HEK293T (cell line): Measurements from ENCODE around the gene ATPAF2.

Experiments used
- CTCF ChIA-PET: fragments of 350-600 bp; formaldehyde crosslinking; extraction: SDS; loops from one replicate; lab custom pipeline; 2021; ENCODE audit warnings: antibody characterized with exemption, inconsistent platforms; lab: Yijun Ruan, JAX
- POLR2A ChIA-PET: fragments of 350-600 bp; formaldehyde crosslinking; extraction: SDS; loops from one replicate; lab custom pipeline; 2020; ENCODE audit warnings: antibody characterized with exemption, inconsistent platforms; lab: Yijun Ruan, JAX
- DNase-seq: peaks from one replicate; pipeline ENCODE4 v3.0.0; 2012; ENCODE audit warnings: mixed read lengths; ENCODE audit errors: extremely low spot score
- ARNT ChIP-seq: fragments of 450-650 bp; IDR thresholded peaks from 2 replicates; pipeline ENCODE4 v1.6.1; 2017; ENCODE audit warnings: mild to moderate bottlenecking
- BHLHE40 ChIP-seq: fragments of 450-650 bp; IDR thresholded peaks from 2 replicates; pipeline ENCODE4 v1.6.1; 2016; ENCODE audit warnings: mild to moderate bottlenecking, moderate library complexity, borderline replicate concordance
- CTBP1 ChIP-seq: fragments of 450-650 bp; IDR thresholded peaks from 2 replicates; pipeline ENCODE4 v1.6.1; 2016; ENCODE audit warnings: borderline replicate concordance
- ELF4 ChIP-seq: fragments of 450-650 bp; IDR thresholded peaks from 2 replicates; pipeline ENCODE4 v1.6.1; 2017; ENCODE audit warnings: antibody characterized with exemption
- FOXA1 ChIP-seq: fragments of 450-650 bp; IDR thresholded peaks from 2 replicates; pipeline ENCODE4 v1.6.1; 2016; ENCODE audit warnings: mild to moderate bottlenecking
- FOXK2 ChIP-seq: fragments of 450-650 bp; IDR thresholded peaks from 2 replicates; pipeline ENCODE4 v1.6.1; 2016; ENCODE audit warnings: mild to moderate bottlenecking
- FOXM1 ChIP-seq: fragments of 450-650 bp; IDR thresholded peaks from 2 replicates; pipeline ENCODE4 v1.6.1; 2017; ENCODE audit warnings: mild to moderate bottlenecking, borderline replicate concordance
- HDGF ChIP-seq: fragments of 450-650 bp; IDR thresholded peaks from 2 replicates; pipeline ENCODE4 v1.6.1; 2017; ENCODE audit warnings: antibody characterized with exemption, borderline replicate concordance
- L3MBTL2 ChIP-seq: fragments of 450-650 bp; conservative IDR thresholded peaks from 2 replicates; pipeline ENCODE4 v1.6.1; 2016; ENCODE audit warnings: mild to moderate bottlenecking
- LEF1 ChIP-seq: fragments of 450-650 bp; IDR thresholded peaks from 2 replicates; pipeline ENCODE4 v1.6.1; 2017; ENCODE audit warnings: mild to moderate bottlenecking, borderline replicate concordance
- NFRKB ChIP-seq: fragments of 450-650 bp; IDR thresholded peaks from 2 replicates; pipeline ENCODE4 v1.6.1; 2016; ENCODE audit warnings: mild to moderate bottlenecking, moderate library complexity
- SP1 ChIP-seq: fragments of 450-650 bp; IDR thresholded peaks from 2 replicates; pipeline ENCODE4 v1.6.1; 2017
- SUZ12 ChIP-seq: fragments of 450-650 bp; IDR thresholded peaks from 2 replicates; pipeline ENCODE4 v1.6.1; 2016; ENCODE audit warnings: mild to moderate bottlenecking
- TARDBP ChIP-seq: fragments of 450-650 bp; IDR thresholded peaks from 2 replicates; pipeline ENCODE4 v1.6.1; 2016
- ZNF384 ChIP-seq: fragments of 450-650 bp; IDR thresholded peaks from 2 replicates; pipeline ENCODE4 v1.6.1; 2016
- TF ChIP-seq, protein P1 (sequence below): fragments of 450-650 bp; IDR thresholded peaks from 2 replicates; pipeline ENCODE4 v1.6.1; 2016

Gene ATPAF2

DNA sequence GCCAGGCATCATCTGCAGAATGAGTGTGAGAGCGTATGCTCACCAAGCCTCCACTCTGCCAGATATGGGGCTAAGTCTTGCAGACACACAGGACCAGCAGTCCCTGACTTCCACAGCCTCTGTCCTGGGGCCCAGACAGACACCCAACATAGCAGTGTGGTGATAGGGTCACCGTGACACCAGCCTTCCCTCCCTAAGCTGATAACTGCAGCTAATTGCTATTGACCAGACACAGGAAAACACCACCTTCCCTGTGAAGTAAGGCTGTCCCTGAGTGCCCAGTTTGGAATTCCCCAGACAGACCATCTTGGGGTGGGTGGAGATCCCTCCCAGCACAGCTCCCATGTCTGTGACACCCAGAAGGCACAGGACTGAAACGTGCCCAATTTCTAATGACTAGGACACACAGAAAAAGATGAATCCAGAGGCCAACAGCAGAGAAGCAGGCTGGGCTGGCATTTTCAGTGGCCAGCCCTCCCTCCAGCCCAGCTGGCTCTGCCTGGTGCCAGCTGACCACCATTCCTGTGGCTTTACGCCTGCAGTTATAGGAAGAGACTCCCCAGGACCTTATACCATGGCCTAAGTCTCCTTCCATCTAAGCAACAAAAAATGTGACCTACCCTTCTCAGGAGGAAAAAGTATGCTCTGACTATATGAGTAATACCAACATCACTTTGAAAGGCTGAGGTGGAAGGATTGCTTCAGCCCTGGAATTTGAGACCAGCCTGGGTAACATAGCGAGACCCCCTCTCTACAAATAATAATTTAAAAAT lies 30.3 kb downstream of the ATPAF2 start:
- POLR2A ChIA-PET, result no interaction called here
- CTCF ChIA-PET, result interaction anchor here (0.6 kb wide), 1 partner anchor 146 kb away, joined by 3 read pairs; no protein-coding TSS in a partner anchor
- TF ChIP-seq ARNT (no peak), BHLHE40 (no peak), ZNF384 (no peak)
- TF ChIP-seq, protein P1, sequence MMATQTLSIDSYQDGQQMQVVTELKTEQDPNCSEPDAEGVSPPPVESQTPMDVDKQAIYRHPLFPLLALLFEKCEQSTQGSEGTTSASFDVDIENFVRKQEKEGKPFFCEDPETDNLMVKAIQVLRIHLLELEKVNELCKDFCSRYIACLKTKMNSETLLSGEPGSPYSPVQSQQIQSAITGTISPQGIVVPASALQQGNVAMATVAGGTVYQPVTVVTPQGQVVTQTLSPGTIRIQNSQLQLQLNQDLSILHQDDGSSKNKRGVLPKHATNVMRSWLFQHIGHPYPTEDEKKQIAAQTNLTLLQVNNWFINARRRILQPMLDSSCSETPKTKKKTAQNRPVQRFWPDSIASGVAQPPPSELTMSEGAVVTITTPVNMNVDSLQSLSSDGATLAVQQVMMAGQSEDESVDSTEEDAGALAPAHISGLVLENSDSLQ, result no peak
- DNase-seq, result no peak

DNA sequence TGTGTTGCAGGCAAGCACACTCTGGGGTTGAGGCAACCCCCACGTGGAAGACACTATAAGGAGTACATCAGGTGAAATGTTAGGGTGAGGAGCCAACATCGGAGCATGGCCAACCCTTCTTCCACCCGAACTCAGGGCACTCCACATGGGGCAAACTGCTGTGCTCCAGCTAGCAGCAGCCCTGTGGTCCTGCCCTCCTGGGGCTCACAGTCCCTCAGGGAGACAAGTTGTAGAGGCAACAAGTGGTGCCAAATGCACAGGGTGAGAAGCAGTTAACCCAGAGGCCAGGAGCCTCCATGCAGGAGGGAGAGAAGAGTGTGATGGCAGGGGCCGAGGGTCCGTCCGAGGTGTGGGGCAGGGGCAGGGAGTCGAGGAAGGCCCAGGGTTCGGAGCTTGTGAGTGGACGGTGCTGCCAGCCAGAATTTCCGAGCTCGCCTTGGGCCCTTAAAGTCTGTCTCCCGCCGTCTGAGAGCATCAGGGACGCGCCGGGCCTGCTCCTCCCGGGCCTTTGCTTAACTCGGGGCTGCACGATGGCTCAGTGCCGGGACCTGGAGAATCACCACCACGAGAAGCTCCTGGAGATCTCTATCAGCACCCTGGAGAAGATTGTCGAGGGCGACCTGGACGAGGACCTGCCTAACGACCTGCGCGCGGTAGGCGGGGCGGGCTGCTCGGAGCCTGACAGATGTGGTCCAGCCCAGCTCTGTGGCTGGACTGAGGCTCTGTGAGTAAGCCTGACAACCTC lies 32.3 kb downstream of the ATPAF2 start:
- ChIA-PET POLR2A (no interaction called here), CTCF (interaction anchor here (0.6 kb wide), 1 partner anchor 10 kb away, joined by 4 read pairs; no protein-coding TSS in a partner anchor)
- no peak for DNase-seq
- no peak for TF ChIP-seq SP1
- TF ChIP-seq L3MBTL2, result no peak
- TF ChIP-seq LEF1, result no peak
- TF ChIP-seq, protein P1, result no peak
- no peak for TF ChIP-seq CTBP1
- TF ChIP-seq SUZ12, result no peak
- TF ChIP-seq HDGF, result no peak
- no peak for TF ChIP-seq FOXM1
- TF ChIP-seq NFRKB, result no peak
- no peak for TF ChIP-seq ARNT
- TF ChIP-seq FOXK2, result no peak
- no peak for TF ChIP-seq BHLHE40
- no peak for TF ChIP-seq ELF4
- TF ChIP-seq ZNF384, result no peak
- TF ChIP-seq TARDBP, result no peak
- no peak for TF ChIP-seq FOXA1

DNA sequence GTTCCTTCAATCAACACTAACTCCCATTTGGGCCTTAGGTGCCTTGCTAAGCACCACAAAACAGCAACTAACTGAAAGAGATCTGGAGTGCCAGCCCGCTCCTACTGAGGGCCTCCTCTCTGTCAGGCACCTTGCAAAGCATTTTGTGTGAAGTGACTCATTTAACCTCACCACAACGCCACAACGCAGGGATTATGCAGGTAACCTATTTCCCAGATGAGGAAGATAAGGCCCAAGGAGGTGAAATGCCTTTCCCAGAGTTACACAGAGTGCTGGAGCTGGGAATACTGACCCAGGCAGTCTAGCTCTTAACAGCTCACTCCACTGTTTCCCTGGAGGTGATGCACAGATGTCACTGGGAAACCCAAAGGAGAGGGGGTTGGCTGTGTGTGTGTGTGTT lies 33.5 kb downstream of the ATPAF2 start:
- TF ChIP-seq ELF4, result no peak
- TF ChIP-seq BHLHE40, result no peak
- no peak for TF ChIP-seq FOXK2
- TF ChIP-seq CTBP1, result no peak
- TF ChIP-seq FOXM1, result no peak
- no peak for TF ChIP-seq L3MBTL2
- DNase-seq, result no peak
- CTCF ChIA-PET, result interaction anchor here (0.7 kb wide), 1 partner anchor 12 kb away, joined by 3 read pairs; no protein-coding TSS in a partner anchor
- POLR2A ChIA-PET, result no interaction called here

- POLR2A ChIA-PET, result interaction anchor here (0.8 kb wide), 1 partner anchor 164 kb away, joined by 3 read pairs; no protein-coding TSS in a partner anchor
- CTCF ChIA-PET, result interaction anchor here (0.5 to 1.8 kb wide), 4 partner anchors 9 to 30 kb away, joined by 3 to 6 read pairs (median 3); no protein-coding TSS in a partner anchor
- DNase-seq, result peak; percentile 42
- TF ChIP-seq BHLHE40 (no peak), SUZ12 (no peak), NFRKB (no peak), FOXM1 (no peak), FOXA1 (no peak), ARNT (no peak), SP1 (no peak), HDGF (no peak), LEF1 (no peak), L3MBTL2 (no peak), TARDBP (no peak), ELF4 (no peak), CTBP1 (no peak), FOXK2 (no peak), ZNF384 (no peak)
- TF ChIP-seq, protein P1, result no peak
Measured at GRCh38 chr17:18004884-18005305, 34.1 kb downstream of the ATPAF2 start.

DNA sequence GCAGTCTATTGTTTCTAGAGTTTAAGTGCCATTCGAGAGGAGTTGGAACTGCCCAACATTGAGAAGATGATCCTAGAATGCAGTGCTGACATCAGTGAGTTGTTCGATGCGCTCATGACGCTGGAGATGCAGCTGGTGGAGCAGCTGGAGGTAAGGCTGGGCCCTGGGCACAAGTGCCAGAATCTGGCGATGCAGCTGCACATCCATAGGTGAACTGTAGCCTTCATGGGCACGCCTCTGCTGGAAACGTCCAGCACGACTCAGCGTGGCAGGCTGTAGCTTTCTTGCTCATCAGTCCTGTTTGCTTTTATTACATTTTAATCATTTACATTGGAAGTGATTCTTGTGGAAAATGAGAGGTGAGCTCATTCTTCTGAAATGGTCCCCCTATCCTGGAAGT lies 34.6 kb downstream of the ATPAF2 start:
- DNase-seq, result no peak
- CTCF ChIA-PET, result interaction anchor here (0.5 to 1.8 kb wide), 5 partner anchors 8 to 32 kb away, joined by 3 to 6 read pairs (median 3); no protein-coding TSS in a partner anchor
- POLR2A ChIA-PET, result interaction anchor here (0.8 kb wide), 1 partner anchor 163 kb away, joined by 3 read pairs; no protein-coding TSS in a partner anchor
- TF ChIP-seq FOXA1 (no peak), NFRKB (no peak), LEF1 (no peak), ARNT (no peak), SP1 (no peak), FOXM1 (no peak)

DNA sequence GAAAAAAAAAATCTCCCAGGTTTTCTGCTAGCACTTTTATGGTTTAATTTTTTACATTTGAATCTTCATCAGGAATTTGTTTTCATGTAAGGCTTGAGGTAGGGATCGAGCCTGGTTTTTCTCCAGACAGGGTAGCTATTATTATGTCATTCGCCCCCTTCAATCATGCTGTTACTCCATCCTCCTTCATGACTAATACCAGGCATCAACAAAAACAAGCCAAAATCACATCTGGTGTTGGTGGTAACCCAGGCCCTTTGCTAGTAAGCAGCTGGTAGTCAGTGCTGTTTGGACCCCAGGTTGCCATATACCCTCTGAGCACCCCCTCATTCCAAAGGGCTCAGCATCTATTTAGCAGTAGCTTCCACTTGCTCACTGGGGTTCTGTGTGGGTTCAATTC lies 36.8 kb downstream of the ATPAF2 start:
- no peak for TF ChIP-seq ELF4
- TF ChIP-seq SUZ12, result no peak
- no peak for TF ChIP-seq TARDBP
- TF ChIP-seq ZNF384, result no peak
- TF ChIP-seq BHLHE40, result no peak
- no peak for TF ChIP-seq ARNT
- TF ChIP-seq CTBP1, result no peak
- no peak for TF ChIP-seq HDGF
- TF ChIP-seq SP1, result no peak
- ChIA-PET POLR2A (interaction anchor here (1.1 kb wide), 1 partner anchor 27 kb away, joined by 3 read pairs; no protein-coding TSS in a partner anchor), CTCF (interaction anchor here (0.6 kb wide), 1 partner anchor 17 kb away, joined by 3 read pairs; no protein-coding TSS in a partner anchor)
- no peak for DNase-seq
